HUDEP-2 (cell line): Measurements from ENCODE around the gene ERG28.

Experiments
- DNase-seq, 76 experiments: peaks; one replicate each; lab custom pipeline; 2025; ENCODE audit not compliant: unreplicated experiment in 76 of 76; lab: John Stamatoyannopoulos, UW

ERG28 gene

DNA sequence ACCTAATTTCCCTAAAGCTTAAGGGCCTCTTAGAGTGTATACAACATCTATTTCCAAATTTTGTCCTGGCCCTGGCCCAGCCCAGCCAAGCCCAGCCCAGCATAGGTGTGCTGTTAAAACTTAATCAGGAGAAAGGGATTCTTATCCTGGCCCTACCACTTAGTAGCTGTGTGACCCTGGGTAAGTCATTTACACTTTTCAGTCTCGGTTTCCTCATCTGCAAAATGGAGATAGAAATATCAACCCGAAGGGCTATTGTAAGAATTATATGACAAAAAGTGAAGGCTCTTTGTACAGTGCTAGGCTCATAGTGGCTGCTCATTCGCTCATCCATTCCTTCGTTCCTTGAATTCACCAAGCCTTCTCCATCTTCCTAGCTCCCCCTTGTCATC lies 442 bp downstream of the ERG28 start:
- no peak for DNase-seq

DNA sequence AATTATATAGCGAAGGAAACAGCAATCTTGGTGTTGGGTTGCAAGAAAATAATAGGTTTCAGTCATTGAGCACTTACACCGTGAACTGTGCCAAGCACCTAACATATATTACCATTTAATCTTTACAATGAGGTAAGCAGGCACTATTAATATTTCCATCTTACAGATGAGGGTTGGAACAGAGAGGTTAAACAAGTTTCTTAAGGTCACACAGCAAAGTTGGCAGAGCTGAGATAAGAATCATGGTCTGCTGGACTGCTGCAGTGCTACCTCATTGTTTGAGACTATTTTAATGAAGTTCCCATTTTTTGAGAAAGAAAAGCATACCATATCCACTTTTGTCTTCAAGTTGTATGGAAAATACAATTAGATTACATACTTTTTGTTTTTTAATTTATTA lies 1.7 kb downstream of the ERG28 start:
- DNase-seq = no peak

DNA sequence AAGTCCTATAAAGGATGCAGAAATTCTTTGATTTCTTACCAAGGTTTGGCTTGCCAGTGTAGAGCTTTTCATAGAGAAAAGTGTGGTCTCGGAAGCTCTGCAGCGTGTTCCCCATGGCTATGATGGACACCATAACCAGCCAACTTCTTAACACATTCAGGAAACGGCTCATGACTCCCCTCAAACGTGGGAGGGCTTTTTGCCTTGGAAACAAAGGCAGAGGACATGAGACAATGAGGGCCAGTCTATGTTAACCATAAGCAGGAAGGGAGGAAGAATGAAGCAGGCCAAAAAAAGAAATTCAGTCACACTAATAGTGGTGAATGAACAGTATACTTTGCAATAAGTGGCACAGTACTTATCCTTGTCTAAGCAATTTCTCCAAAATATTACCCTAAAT lies 3.3 kb downstream of the ERG28 start:
- DNase-seq = no peak

DNA sequence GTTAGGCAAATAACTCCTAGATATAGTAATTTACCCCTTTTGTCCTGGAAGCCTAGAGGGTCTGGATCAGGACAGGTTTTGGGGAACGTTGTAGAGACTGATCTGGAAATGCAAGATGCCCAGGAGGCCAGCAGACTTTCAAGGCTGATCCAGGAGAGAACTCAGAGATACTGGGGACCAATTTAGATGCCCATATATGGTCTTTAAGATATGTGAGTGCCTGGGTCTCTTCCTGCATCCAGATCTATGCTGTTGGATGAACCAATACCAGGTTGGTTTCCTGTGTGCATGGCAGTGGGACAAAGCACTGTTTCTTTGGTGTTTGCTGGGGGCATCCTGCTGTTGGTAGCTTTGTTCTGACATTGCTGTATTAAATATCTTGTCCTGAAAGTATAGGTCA lies 5.4 kb downstream of the ERG28 start:
- DNase-seq = no peak

DNA sequence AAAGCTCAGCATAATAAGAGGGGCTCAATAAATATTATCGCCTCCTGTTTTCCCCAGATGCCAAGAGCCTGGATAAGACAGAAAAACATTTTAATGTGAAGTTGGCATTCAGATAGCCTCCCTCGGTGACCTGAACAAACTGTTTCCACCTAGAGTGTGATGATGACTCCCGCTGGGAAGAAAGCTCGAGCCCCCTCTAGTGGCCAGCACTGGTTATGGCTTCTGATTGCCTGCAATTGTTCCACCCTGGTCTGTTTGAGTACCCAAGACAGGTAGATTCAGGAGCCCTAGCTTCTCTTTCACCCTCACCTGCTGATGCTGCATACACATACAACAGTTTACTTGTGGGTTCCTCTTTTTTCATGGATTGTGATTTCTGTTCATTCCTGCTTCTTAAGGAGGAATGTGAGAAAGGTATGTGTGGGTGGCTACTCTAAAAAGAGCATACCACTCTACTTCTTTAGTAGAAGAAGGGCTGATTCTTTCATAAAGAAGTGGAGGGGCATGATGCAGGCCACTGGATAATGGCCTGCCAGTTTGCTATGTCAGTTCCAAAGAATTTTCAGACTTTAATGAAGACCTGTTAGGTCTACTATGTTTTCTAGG lies 6.4 kb downstream of the ERG28 start:
- DNase-seq = peak in 62 of 76 experiments; percentile 3 to 71 (median 44)

DNA sequence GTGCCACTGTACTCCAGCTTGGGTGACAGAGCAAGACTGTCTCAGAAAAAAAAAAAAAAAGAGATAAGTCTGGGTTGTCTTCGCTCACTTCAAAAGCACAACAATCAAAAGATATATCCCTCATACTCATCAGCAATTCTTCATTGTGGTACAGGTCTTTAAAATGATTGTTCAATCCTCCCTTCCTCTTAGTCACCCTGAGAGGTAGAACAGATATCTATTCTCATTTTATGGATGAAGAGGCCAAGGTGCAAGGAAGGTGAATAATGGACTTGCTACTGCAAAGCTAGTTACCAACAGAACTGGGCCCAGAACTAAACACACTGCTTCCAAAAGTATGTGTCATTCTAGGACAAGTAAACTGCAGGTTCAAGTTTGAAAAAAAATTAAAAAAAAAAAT lies 7.1 kb downstream of the ERG28 start:
- DNase-seq = no peak

DNA sequence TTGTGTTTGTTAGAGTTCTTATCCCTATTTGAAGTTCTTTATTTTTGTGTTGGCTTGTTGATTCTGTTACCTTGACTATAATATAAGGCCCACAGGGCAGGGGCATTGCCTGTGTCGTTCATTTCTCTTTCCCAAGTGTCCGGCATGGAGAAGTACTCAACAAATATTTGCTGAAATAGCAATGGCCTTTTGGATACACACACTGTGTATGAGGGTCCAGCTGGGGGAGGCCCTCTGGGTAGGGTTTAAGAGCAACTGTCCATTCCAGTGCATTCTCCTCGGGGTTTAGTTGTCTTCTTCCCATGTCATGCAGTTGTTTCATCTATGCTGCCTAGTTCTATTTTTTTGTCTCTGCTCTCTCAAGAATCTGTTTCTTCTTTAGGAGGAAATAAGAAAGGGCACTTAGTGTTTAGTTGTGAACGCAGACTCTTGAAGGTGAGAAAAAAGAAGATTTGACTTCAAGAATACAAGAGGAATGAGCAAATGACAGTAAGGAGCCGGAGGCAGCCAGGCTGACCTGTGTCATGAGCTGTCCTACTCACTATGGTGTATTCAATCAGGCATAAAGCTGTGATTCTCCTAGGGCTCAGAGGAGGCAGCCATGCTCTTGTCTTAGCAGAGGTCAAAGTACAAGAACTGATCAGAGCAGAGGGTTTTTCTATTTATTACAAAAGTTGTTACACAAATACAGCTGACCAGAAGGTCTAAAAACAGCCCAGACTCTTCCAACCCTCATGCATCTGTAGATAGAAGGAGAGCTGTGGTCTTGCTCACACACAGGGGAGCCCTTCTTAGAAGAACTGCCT lies 10.2 kb downstream of the ERG28 start:
- no peak for DNase-seq

DNA sequence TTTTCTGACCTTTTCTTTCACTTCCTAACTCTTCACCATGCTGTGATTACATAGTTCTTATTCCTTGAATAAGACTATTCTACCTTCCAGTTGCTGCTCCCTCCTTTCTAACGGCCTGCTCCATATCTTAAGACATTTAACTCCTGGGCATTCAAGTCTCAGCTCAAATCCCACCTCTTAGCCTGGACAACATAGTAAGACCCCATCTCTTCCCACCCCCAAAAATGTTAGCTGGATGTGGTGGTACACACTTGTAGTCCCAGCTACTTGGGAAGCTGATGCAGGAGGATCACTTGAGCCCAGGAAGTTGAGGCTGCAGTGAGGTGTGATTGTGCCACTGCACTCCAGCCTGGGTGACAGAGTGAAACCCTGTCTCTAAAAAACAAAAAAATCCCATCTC lies 10.9 kb downstream of the ERG28 start:
- DNase-seq = no peak

DNA sequence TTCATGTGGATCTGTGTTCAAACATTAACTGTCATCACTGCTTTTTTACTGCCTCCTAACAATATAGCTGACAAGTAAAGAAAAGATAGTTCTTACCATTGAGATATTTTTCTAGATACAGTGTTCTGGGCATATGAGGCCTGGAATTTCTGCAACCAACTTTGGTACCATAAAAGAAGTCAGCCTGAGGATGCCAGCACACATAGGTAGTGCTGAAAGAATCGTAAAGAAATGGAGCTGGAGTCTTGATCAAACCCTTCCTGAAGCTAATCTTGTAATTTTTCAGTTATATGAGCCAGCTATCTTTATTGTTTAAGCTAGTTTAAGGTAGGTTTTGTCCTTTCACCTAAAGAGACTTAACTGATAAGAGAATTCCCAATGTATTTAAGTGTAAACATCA lies 11.3 kb downstream of the ERG28 start:
- no peak for DNase-seq

DNA sequence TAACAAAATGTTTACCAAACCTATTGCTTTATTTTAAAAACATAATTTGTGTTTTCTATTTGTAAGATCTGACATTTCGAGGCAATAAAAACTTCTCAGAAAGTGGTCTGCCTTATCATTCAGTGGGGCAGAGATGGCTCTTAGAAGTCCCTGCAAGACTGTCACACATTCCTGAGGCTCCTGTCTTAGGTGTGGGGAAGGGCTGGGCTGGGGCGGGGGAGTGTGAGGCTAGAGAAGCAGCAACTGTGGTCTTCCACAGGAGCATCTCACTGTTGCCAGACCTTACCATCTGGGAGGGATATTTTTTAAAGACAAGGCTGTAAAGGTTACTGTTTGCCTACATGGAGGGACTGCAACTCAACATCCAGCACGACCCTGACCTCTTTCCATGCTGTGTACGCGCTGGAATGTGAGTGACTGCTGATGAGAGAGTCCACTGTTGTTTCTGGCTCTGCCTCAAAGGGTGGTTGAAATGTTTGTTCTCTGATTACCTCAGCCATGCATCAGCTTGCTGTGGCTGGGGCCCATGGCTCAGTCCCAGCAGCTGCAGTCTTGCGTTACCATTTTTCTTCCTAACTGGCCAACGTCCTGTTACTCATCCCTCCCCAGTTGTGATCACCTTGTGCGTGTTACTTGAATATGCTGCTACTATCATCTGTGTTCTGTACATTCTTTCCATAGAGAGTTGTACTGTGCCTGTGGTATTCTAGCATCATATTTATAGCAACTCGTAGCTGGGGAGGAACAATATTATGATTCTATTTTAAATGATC lies 12.4 kb downstream of the ERG28 start:
- no peak for DNase-seq

DNA sequence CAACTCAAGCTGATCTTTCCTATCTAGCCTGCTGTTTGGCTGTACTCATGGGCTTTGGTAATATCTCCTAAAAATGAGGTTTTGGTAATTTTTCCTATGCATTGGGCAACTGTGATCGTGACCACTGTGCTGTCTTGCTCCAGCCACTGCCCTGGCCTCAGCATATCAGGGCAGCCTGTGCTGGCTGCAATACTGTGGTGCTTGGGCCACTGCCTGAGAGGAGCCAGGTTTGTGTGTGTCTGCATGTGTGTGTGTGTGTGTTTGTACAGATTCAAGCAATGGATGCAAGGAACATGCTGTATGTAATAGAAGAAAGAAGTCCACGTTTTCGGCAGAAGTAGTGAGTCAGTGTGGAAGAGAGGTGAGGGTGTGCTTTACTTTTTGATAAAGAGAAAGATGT lies 13.0 kb downstream of the ERG28 start:
- peak in 1 of 76 experiments; percentile 2 for DNase-seq

DNA sequence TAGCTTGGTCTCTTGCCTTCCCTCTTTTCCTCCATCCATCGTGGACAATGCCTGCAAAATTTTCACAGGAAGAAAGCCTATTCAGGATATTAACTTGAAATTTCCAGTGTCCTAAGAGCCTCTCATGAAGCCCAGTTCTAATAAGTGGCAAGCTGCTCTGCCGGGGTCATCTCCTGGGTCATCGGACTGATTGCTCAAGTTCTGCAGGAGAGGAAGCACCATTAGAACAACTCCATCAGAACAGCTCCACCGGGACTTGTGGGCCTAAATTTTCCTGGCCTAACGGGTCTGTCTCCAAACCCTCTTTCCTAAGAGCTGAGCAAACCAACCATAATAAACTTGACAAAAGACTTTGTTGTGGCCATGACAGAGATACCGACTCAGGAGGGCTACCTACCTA lies 13.9 kb downstream of the ERG28 start:
- DNase-seq = no peak

DNA sequence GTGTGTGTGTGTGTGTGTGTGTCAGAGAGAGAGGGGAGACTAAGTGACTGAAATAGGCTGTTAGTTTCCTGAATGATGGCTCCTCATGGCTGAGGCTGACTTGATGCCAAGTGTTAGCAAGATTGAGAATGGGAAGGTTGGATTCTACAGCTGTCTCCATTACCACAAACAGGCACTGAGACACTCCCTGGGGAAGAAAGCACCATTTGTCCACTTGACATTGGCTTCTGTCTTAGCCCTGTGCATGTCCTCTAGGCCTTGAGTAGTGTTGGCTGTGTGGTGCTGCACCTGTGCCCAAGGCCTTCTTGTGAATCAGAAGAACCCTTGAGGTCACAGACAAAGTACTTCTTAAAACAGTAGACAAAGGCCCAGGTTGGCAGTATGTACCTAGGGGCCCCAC lies 15.6 kb downstream of the ERG28 start:
- DNase-seq = no peak

DNA sequence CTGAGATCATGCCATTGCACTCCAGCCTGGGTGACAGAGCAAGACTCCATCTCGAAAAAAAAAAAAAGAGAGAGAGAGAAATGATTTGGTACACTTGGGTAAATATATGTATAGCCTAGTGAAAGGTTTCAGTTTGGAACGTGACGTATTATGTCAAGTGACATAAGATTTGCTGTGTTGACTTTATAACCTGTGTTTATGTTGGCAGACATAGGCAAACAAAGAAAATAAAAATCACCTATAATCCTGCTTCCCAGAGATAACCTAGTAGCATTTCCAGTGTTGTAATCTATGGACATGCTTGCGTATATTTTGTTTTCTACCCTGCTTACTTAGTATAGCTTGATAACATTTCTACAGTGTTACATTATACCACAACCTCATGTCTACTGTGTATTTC lies 16.7 kb downstream of the ERG28 start:
- no peak for DNase-seq

DNA sequence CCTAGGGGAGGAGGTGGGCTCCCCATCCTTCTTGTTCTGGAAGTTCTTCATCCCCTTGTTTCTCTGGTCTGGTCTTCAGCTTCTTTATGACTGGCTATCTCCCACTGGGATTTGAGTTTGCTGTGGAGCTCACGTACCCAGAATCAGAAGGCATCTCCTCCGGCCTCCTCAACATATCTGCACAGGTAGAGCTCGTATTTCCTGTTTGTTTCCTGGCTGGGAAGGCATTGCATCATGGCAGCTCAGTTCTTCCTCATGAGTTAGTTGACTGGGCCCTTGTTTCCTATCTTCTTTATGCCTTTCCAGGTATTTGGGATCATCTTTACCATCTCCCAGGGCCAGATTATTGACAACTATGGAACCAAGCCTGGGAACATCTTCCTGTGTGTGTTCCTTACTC lies 19.8 kb downstream of the ERG28 start:
- DNase-seq = no peak

DNA sequence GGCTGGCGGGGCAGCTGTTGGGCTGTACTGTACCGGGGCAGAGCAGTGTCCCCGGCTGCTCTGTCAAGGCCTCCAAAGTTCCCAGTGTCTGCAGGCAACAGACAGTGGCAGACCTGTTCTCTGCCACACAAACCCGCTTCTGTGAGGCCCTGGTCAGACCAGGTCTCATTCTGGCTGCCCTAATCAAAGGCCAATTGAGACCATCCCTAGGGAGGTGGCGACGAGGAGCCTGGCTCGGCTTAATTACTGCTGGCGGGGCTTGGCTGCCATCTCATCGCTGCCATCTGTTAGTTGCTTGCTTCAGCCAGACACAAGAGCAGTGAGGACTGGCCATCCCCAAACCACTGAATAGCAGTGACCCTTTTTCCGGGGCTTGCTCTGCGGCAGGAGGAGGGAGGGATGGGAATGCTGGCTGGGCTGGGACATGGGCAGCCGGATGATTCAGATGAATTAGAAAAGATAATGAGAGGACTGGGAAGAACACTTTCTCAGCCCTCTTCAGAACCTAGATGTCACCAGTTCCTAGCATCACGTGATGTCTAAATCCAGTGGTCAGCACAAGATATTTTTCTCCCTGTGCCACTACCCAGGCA lies 24.5 kb downstream of the ERG28 start:
- no peak for DNase-seq

DNA sequence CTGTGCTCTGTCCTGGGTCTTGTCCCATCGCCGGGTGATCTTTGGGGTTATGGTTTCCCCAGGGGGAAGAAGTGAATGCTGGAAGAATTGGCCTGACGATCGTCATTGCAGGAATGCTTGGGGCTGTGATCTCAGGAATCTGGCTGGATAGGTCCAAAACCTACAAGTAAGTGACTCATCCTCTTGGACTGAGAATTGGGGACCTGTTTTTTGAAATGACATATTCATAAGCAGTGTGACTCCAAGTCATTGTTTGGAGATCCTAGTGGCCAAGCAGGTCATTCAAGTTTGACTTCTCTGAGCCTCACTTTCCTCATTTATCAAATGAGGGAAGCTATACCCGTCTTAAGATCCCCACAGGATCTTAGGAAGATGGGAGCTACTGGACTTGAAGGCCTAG lies 25.8 kb downstream of the ERG28 start:
- no peak for DNase-seq

DNA sequence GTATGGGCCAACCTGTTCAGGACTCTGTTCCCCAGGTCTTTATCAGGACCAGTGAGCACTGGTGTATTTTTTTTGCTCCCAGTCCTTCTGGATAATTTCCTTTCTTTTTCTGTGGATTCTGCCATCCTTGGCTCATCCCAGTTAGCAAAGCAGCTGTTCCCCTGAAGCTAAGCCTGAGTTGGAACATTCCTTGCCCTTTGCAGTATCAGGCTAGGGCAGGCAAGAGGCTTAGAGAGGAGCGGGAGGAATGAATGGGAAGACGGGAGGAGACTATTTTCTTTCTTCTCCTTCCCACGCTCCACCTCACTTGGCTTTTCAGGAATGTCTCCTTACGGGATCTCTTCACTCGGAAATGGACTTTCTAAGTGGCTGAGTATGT lies 29.2 kb downstream of the ERG28 start:
- no peak for DNase-seq

DNA sequence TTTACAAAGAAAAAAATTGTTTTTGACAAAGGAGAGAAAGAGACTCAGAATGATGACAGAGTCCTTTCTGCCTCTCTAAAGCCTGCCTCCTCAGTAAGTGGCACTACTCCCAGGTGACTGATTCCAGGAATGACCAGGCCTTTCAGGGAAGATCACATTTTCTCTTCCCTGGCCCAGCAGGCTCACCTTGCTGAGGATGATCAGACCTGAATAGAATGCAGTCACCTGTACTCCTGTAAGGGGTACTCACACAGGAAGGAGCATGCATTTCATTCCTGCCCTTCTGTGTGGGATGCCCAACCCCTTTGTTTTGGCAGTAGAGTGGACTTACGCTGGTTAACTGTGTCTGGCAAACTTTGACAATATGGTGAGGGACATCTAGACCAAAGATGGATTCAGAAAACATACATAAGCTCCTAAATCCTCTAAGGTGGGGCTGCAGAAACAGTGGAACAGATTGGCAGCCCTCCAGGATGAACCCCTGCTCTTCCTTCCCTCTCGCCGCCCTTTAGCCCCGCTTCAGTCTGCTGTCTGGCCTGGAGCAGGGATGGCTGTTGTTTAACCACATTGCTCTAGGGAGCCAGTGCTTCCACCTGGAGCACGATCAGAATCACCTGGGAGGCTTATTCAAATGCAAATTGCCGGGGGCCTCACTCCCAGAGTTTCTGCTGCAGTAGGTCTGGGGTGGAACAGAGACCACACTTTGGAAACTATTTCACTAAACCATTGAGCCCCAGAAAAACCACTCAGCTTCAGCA lies 29.8 kb downstream of the ERG28 start:
- no peak for DNase-seq

DNA sequence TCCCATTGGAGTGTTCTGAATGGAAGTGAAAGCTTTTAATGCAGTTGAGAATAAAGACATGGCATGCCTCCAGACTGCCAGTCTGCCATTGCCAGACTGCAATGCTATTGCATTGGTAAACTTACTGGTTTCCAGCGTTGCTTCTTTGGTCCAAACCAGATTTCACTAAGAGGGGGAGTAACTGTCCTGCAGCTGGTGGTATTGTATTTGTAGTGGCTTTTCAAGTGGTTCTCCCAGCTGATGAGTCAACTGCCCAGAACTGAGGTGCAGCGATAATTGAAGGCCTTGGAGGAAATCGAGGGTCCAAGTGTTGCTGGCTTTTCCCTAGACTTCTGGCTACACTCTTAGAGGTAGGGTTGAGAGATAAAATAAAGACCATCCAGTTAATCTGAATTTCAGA lies 31.9 kb downstream of the ERG28 start:
- no peak for DNase-seq

DNA sequence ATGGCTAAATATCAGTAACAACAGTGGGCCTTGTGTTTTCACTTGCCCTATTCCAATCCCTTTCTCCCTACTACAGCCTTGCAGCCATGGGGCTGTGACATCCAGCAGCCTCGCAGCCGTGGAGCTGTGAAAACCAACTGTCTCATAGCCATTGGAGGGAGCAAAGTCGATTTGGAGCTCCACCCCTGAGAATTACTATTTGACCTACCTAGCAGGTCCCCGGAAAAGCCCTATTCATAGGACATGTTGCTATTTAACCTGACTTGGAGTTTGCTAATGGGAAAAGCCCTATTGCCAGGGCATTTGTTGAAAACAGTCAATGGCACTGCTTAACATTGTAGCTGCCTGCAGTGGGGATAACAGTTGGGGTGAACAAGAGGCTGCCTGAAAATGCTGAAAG lies 33.3 kb downstream of the ERG28 start:
- DNase-seq = no peak
